G401 (cell line): ENCODE measurements around the gene MYH11. TPM values are rescaled to one million over a fixed set of nuclear protein-coding genes. Genes with fewer than 3 reads are reported as not detected.

Source experiments
- DNase-seq: peaks from one replicate; pipeline ENCODE4 v3.0.0-alpha.2; 2015; ENCODE audit warnings: low spot score
- in situ Hi-C: cut with HindIII; loops from 2 replicates; pipeline ENCODE4 v1.10.0; 2016; ENCODE audit warnings: low sequenced_read_pairs, mixed read lengths
- total RNA-seq: library from RNA; depleted of rRNA; stranded (reverse); fragments of >200 nt; shearing (Covaris generic); gene quantifications from 2 replicates; pipeline ENCODE4 v1.2.3, GENCODE V29; 2014

The MYH11 gene
- total RNA-seq, 1 experiment from 2014 or later = not detected

DNA sequence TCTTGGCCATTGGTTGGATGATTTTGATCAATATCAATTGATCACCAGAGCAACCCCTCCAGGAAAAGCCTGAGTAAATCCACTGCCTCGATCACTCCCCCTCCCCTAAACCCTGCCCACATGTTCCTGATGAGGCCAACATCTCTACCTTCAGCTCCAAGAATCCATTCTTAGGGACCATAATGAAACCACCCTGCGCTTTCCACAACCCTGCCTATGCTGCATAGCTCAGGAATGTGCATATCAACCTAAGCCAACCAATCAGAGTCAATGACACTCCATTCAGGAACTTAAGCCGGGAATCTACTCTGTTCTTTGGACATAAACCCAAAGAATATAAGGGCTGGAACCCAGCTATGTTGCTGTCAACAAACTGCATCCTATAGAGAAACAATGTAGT, 86.3 kb downstream of the MYH11 start:
- in situ Hi-C loops = no loop called here
- DNase-seq = no peak

DNA sequence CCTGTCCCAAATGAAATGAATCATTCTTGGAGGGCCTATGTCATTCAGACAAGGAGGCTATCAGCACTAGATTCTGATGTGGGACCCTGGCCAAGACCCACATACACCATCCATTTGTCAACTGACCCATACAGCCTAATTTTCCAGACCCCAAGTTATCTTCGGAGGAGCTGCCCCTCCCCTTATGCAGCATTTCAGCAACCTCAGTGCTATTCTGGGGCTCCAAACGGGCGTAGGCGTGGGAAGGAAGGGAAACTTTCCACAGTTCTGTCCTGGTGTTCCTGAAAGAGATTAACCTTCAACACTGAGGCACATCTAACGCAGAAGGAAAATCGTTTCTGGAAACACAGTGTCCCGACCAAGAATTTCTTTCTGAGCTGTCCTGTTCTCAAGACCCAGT, 86.7 kb downstream of the MYH11 start:
- in situ Hi-C loops = no loop called here
- DNase-seq = no peak

DNA sequence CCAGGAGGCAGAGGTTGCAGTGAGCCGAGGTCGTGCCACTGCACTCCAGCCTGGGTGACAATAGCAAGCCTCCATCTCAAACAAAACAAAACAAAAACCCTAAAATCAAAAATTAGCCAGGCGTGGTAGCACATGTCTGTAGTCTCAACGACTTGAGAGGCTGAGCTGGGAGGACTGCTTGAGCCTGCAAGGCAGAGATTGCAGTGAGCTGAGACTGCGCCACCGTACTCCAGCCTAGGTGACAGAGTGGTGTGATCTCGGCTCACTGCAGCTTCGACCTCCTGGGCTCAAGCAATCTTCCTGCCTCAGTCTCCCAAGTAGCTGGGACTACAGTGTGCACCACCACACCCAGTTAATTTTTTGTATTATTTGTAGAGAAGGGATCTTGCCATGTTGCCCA, 87.6 kb downstream of the MYH11 start:
- DNase-seq = no peak
- in situ Hi-C loops = no loop called here

DNA sequence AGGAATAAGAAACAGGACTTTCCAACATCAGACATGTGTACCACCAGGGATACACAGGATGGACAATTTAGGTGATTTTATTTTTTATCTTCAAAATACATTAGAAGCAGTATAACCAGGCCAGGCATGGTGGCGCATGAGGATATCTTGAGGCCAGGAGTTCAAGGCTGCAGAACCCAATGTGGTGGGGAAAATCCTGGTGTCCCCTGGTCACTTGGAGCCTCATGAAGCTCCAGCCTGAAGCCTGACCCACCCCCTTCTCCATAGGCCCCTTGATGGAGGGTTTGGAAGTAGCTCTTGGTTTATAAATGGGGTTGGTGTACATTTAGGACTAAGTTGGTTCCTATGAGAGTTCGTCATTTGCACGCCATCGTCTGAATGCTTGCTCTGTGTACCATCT, 88.6 kb downstream of the MYH11 start:
- no peak for DNase-seq
- in situ Hi-C loops = no loop called here

DNA sequence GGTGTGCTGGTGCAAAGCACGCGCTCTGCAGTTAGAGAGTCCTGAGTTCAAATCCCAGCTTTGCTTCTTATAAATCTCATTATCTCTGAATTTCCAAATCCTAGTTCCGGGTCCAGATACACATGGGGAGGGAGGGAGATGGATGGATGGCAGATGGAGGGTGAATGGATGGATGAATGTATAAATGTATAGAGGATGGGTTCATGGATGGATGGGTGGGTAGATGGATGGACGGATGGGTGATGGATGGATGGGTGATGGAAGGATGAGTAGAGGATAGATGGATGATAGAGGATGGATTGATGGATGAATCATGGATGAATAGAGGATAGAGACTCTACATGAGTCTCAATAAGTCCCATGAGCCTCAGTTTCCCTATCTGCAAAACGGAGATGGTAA, 89.9 kb downstream of the MYH11 start:
- in situ Hi-C loops = no loop called here
- no peak for DNase-seq

DNA sequence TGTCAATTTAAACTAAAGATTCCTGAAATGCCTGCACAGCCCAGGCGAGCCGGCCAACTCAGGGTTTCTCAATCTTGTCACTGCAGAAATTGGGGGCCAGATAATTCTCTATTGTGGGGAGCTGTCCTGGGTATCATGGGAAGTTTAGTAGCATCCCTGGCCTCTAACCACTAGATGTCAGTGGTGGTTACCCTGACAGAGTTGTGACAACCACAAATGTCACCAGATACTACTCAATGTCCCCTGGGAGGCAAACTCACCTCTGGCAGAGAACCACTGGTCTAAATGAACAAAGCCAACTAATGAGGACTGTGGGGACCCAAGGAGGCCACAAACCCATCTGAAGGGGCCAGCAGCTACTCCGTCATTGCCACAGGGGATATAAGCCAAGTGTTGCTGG, 90.9 kb downstream of the MYH11 start:
- in situ Hi-C loops = no loop called here
- peak; percentile 28 for DNase-seq

DNA sequence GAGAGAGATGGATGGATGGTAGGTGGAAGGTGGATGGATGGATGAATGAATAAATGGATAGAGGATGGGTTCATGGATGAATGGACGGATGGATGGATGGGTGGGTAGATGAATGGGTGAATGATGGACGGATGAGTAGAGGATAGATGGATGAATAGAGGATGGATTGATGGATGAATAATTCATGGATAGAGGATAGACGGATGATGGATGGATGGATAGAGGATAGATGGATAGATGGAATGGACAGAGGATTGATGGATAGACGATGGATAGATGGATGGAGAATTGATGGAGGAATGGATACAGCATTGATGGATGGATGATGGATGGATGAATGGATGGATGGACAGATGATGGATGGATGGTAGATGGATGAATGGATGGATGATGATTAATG, 91.7 kb downstream of the MYH11 start:
- in situ Hi-C loops = no loop called here
- no peak for DNase-seq

DNA sequence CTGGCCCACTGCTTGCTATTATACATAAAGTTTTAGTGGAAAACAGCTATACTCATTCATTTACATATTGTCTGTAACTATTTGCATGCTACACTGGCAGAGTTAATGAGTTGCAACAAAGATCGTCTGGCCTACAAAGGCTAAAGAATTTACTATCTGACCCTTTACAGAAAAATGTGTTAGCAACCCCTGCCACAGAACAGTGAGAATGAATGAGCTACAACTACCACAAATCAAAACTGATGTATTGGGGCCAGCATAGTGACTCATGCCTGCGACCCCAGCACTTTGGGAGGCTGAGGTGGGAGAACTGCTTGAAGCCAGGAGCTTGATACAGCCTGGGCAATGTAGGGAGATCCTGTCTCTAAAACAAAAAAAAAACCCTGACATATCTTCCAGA, 92.7 kb downstream of the MYH11 start:
- in situ Hi-C loops = no loop called here
- no peak for DNase-seq

DNA sequence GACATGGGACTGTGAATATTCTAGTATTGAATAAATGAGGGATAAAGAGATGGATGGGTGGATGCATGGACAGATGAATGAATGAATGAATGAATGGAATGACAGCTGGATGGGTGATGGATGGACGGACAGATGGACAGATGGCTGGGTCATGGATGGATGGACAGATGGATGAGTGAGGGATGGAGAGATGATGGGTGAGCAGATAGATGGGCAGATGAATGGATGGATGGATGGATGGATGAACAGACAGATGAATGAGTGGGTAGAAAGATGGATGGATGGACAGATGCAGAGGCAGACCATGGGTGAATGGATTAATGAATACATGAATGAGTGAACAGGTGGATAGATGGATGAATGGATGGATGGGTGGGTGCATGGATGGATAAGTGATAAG, 96.7 kb downstream of the MYH11 start:
- in situ Hi-C loops = no loop called here

DNA sequence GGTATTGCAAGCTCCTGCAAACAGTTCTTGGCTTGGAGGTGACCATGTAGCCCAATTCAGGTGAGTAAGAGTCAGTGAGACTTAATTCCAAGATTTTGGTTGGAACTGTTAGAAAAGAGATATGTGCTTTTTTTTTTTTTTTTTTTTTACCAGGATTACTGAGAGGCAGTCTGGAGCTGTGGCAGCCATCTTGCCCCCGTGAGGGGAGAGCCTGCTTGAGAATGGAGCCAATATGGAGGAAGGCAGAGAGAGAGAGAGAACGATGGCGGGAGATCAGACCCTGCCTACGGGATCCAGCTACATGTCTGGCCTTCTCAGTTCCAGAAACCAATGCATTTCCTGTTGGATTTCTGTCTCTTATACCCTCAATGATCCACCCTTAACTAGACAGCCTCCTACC, 97.8 kb downstream of the MYH11 start:
- no peak for DNase-seq
- in situ Hi-C loops = no loop called here

More for the DNA sequence above, 96.7 kb downstream of the MYH11 start:
- no peak for DNase-seq

DNA sequence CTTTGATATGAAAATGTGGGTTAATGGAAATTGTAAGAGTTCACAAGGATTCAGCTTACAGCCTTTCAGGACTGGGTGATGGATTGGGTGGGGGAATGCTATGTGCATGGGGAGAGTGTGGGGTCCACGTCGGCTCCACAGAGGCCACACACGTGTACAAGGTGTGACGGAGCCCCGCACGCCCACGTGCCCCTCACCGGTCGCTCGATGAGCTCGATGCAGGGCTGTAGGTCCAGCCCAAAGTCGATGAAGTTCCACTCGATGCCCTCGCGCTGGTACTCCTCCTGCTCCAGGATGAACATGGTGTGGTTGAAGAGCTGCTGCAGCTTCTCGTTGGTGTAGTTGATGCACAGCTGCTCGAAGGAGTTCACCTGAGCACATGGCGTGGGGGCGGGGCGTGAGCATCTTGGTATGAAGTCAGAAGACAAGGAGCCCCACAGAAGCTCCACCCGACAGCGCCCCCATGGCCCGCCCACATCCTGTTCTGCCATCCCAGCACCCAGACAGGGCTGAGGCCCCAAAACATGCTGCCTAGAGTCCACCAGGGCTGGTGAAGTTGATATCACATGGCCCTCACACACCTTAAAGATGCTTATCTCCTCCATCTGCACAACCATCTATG, 99.1 kb downstream of the MYH11 start:
- in situ Hi-C loops = no loop called here

DNA sequence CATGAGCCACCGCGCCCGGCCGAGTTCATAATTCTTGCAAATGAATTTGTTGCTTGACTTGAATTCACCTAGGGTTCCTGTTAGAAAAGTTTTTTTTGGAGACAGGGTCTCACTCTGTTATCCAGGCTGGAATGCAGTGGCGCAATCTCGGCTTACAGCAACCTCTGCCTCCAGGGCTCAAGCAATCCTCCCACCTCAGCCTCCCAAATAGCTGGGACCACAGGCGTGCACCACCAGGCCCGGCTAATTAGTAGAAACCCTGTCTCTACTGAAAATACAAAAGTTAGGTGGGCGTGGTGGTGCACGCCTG, 99.8 kb downstream of the MYH11 start:
- in situ Hi-C loops = no loop called here
- no peak for DNase-seq

More for the DNA sequence above, 99.1 kb downstream of the MYH11 start:
- DNase-seq = no peak

DNA sequence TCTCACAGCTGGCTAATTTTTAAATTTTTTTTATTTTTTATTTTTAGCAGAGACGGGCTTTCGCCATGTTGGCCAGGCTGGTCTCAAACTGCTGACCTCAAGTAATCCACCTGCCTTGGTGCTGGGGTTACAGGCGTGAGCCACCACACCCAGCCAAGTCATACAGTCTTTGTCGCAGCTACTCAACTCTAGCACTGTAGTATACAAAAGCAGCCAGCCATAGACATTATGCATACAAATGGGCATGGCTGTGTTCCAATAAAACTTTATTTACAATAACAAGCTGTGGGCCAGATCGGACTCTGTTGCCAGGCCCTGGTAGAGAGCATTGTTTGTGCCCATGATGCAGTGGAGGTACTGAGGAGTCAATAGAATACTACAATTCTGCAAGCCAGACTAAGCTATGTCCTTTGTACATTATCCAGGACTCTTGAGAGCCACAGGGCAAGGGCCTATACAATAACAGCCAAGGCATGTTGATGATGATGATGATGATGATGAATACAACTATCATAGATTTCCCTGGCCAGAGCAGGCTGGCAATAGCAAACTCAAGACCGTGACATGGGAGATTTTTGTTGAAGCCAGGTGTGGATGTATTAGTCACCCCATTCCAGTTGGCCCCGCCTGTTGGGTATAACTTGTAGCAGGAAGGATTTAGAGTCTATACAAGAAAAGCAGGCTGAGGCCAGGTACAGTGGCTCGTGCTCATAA, 101.8 kb downstream of the MYH11 start:
- in situ Hi-C loops = no loop called here
- no peak for DNase-seq

DNA sequence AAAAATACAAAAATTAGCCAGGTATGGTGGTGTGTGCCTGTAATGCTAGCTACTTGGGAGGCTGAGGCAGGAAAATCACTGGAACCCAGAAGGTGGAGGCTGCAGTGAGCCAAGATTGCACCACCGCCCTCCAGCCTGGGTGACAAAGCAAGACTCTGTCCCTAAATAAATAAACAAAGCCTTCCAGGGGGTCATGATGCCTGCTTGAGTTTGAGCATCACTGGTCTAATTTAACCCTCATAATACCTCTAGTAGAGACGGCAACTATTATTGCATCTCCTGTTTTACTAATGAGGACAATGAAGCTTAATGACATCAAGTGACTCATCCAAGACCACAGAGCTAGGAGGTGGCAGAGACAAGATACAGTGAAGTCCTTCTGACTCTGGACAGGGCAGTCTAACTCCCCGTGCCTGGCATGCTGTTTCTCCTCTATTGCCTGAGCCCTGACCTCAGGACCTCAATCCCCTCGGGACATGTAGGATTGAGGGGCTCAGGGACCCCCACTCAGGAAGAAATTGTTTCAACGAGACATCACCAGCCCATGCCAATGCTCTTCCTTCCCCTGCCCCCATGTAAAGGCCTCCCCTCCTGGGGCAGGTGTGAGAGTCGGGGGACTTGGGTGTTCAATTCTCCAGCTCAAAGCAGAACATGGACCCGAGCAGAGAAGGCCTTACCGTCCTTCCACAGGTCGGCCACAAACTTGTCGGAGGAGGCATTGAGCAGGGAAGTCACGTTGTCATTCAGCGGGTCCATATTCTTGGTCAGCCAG, 103.9 kb downstream of the MYH11 start:
- no peak for DNase-seq
- in situ Hi-C loops = no loop called here

DNA sequence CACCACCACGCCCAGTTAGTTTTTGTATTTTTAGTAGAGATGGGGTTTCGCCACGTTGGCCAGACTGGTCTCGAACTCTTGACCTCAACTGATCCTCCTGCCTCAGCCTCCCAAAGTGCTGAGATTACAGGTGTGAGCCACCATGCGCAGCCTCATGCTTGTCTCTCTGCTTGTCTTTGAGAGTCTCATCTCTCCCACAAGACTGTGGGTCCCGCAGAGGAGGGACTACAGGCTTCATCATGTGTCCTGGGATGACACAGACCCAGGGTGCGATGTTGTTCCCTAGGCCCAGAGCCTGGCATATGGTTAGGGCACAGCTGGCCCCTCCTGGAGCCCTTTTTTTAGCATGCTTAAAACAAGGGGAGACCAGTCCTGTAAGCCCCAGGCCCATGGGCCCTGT, 104.9 kb downstream of the MYH11 start:
- in situ Hi-C loops = no loop called here
- no peak for DNase-seq

DNA sequence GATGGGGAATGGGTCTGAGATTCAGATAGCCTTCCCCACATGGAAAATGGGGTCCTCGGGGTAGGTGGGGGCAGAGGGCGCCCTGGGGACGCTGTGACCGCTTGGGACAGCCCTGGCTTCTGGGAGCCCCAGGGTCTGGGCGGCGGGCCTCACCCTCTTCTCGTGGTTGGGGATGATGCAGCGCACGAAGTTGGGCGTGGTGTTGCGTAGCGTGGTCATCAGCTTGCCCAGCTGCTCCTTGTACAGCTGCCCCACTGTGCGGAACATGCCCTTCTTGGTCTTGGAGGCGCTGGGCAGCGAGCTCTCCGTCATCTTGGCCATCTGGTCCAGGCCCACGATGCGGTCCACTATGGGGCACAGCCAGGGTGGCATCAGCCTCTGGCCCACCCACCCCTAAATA, 106.8 kb downstream of the MYH11 start:
- in situ Hi-C loops = no loop called here

DNA sequence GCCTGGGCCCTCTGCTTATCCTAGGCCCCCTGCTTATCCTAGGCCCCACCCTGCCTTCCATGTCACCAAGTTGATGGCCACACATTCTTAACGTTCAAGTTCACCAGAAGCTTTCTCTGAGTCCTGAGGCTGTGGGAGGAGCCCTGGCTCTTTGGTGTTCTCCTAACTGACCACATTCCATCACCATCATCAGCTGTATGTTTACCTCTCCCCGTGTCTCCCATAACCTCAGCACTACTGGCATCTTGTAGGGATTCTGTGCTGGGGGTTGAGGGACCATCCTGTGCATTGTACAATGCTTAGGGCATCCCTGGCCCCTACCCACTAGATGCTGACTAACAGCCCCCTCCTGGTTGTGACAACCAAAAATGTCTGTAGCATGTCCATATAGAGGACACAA, 107.5 kb downstream of the MYH11 start:
- no peak for DNase-seq
- in situ Hi-C loops = no loop called here

More for the DNA sequence above, 106.8 kb downstream of the MYH11 start:
- DNase-seq = no peak

DNA sequence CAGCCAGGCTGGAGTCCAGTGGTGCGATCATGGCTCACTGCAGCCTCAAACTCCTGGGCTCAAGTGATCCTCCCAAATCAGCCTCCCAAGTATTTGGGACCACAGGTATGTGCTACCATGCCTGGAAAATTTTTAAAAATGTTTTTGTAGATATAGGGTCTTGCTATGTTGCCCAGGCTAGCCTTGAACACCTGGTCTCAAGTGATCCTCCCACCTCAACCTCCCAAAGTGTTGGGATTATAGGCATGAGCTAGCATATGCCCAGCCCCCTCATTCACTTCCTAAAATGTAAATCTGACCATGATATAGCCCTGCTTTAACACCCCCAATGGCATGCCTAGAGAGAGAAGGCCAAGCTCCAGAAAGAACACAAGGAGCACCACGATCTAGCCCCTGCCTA, 108.2 kb downstream of the MYH11 start:
- no peak for DNase-seq
- in situ Hi-C loops = no loop called here

DNA sequence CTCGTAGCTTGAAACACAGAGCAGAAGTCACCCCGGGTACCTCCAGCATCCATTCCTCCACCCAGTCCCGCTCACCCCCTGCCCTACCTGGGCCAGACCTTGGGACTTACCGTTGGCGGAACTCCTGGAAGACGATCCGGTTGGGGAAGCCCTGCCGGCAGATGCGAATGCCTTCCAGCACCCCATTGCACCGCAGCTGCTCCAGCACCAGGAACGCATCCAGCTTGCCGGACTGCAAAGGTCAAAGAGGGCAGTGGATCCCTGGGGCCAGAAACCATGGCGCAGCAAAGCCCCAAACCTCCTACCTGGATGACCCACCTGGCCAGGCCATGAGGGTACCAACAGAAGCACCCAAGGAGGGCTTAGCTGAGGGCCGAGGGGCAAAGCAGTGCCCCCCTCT, 108.9 kb downstream of the MYH11 start:
- no peak for DNase-seq
- in situ Hi-C loops = no loop called here

DNA sequence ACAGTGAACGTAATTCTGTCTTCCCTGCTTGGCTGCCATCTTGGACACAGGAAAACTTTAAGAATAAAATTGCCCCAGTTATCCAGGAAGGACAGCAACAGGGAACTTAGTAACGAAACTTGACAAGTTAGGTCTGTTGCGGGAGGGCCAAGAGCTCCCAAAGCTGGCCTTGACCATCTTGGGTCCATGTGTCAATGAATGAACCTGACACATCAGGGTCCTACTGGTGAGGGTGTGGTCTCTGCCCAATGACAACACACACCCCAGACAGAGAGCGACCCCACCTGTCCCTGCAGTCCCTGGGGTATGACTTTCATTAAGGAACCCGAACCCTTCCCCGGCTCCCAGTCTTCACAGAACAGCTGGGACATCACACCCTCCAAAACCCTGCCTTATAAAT, 110.5 kb downstream of the MYH11 start:
- no peak for DNase-seq
- in situ Hi-C loops = no loop called here

DNA sequence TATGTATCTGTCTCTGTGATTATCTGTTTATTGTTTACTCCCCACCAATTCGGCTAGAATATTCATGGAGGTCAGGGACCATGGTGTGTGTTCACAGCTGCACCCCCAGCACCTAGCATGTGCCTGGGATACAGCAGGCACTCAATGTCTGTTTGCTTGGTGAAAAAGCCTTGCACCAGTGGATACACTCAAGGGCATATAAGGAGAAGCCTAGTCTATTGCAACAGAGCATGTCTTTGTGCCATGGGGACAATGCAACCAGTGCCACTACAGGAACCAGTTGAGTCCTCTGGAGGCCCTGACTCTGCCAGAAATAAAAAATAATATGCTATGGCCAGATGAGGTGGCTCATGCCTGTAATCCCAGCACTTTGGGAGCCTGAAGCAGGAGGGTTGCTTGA, 113.2 kb downstream of the MYH11 start:
- no peak for DNase-seq
- in situ Hi-C loops = no loop called here
